HEK293 (cell line): ENCODE measurements around the gene AQR.

Experiments
- CTCF ChIA-PET: fragments of 350-600 bp; formaldehyde crosslinking; extraction: SDS; loops from one replicate; lab custom pipeline; 2021; ENCODE audit warnings: antibody characterized with exemption; lab: Yijun Ruan, JAX
- POLR2A ChIA-PET: fragments of 300-600 bp; formaldehyde crosslinking; extraction: SDS; loops from one replicate; lab custom pipeline; 2020; ENCODE audit warnings: antibody characterized with exemption, inconsistent platforms; lab: Yijun Ruan, JAX
- H3K27ac ChIP-seq: fragments of 200-500 bp; sonication (Bioruptor generic); 2 replicates; pipeline ENCODE4 v1.5.1; 2014; ENCODE audit warnings: low read depth, low read length, control low read depth, inconsistent platforms; ENCODE audit errors: extremely low read depth
- H3K36me3 ChIP-seq, 2 experiments: fragments of 200-500 bp in 1 of 2; sonication (Bioruptor generic) in 1 of 2; 1 replicate in 1 of 2; 2 replicates in 1 of 2; pipeline ENCODE4 v1.5.1; 2014 to 2017; ENCODE audit warnings: inconsistent platforms in 2 of 2, low read length in 2 of 2; ENCODE audit not compliant: control insufficient read depth in 2 of 2, insufficient read depth in 1 of 2
- H3K4me1 ChIP-seq: fragments of 200-500 bp; sonication (Bioruptor generic); 2 replicates; pipeline ENCODE4 v1.5.1; 2014; ENCODE audit warnings: mild to moderate bottlenecking, low read length, inconsistent platforms; ENCODE audit not compliant: control insufficient read depth, insufficient read depth
- H3K4me3 ChIP-seq: 2 replicates; pipeline ENCODE4 v1.5.1; 2011; ENCODE audit warnings: low read depth, mild to moderate bottlenecking, control low read depth, low read length, moderate library complexity
- H3K9me3 ChIP-seq: fragments of 200-500 bp; sonication (Bioruptor generic); 2 replicates; pipeline ENCODE4 v1.5.1; 2014; ENCODE audit warnings: low read depth, low read length, inconsistent platforms; ENCODE audit not compliant: control insufficient read depth, insufficient read depth
- AEBP2 ChIP-seq: fragments of 450-650 bp; formaldehyde crosslinking; IDR thresholded peaks from 2 replicates; pipeline ENCODE4 v1.5.1; 2016; ENCODE audit warnings: missing biosample characterization, missing genetic modification characterization, borderline replicate concordance
- BCL6B ChIP-seq: fragments of 450-650 bp; formaldehyde crosslinking; IDR thresholded peaks from 2 replicates; pipeline ENCODE4 v1.5.1; 2017; ENCODE audit warnings: missing biosample characterization, missing genetic modification characterization
- GLIS1 ChIP-seq: fragments of 450-650 bp; formaldehyde crosslinking; IDR thresholded peaks from 2 replicates; pipeline ENCODE4 v1.5.1; 2016; ENCODE audit warnings: missing biosample characterization, missing genetic modification characterization
- HOXA7 ChIP-seq: sonication (generic); formaldehyde crosslinking; IDR thresholded peaks from 2 replicates; pipeline ENCODE4 v1.8.1; 2022; ENCODE audit warnings: missing genetic modification reagents, borderline replicate concordance
- HOXD13 ChIP-seq: sonication (generic); formaldehyde crosslinking; IDR thresholded peaks from 2 replicates; pipeline ENCODE4 v1.8.0; 2022; ENCODE audit warnings: missing genetic modification reagents, borderline replicate concordance
- KLF1 ChIP-seq: fragments of 450-650 bp; formaldehyde crosslinking; IDR thresholded peaks from 2 replicates; pipeline ENCODE4 v1.5.1; 2016; ENCODE audit warnings: missing biosample characterization, missing genetic modification characterization
- KLF7 ChIP-seq: fragments of 450-650 bp; formaldehyde crosslinking; IDR thresholded peaks from 2 replicates; pipeline ENCODE4 v1.5.1; 2016; ENCODE audit warnings: missing biosample characterization, missing genetic modification characterization, borderline replicate concordance
- MEIS1 ChIP-seq: sonication (generic); formaldehyde crosslinking; IDR thresholded peaks from 2 replicates; pipeline ENCODE4 v1.8.1; 2022; ENCODE audit warnings: missing genetic modification reagents, mild to moderate bottlenecking, borderline replicate concordance
- OVOL3 ChIP-seq: fragments of 450-650 bp; formaldehyde crosslinking; IDR thresholded peaks from 2 replicates; pipeline ENCODE4 v1.5.1; 2016; ENCODE audit warnings: missing biosample characterization, missing genetic modification characterization
- PATZ1 ChIP-seq: fragments of 450-650 bp; formaldehyde crosslinking; IDR thresholded peaks from 2 replicates; pipeline ENCODE4 v1.5.1; 2016; ENCODE audit warnings: missing biosample characterization, missing genetic modification characterization
- PRDM1 ChIP-seq: fragments of 450-650 bp; formaldehyde crosslinking; IDR thresholded peaks from 2 replicates; pipeline ENCODE4; 2016; ENCODE audit warnings: missing biosample characterization, missing genetic modification characterization
- PRDM4 ChIP-seq: fragments of 450-650 bp; formaldehyde crosslinking; IDR thresholded peaks from 2 replicates; pipeline ENCODE4 v1.5.1; 2017; ENCODE audit warnings: missing biosample characterization, missing genetic modification characterization
- SCRT1 ChIP-seq: fragments of 450-650 bp; formaldehyde crosslinking; IDR thresholded peaks from 2 replicates; pipeline ENCODE4 v1.5.1; 2016; ENCODE audit warnings: missing biosample characterization, missing genetic modification characterization, borderline replicate concordance
- SETDB1 ChIP-seq: IDR thresholded peaks from one replicate; pipeline ENCODE4 v1.6.1; 2017; ENCODE audit warnings: mild to moderate bottlenecking, low read length, moderate library complexity, mixed read lengths; ENCODE audit not compliant: insufficient read length
- YY2 ChIP-seq: fragments of 450-650 bp; formaldehyde crosslinking; IDR thresholded peaks from 2 replicates; pipeline ENCODE4 v1.5.1; 2016; ENCODE audit warnings: missing biosample characterization, missing genetic modification characterization
- ZBTB11 ChIP-seq: fragments of 450-650 bp; formaldehyde crosslinking; conservative IDR thresholded peaks from 2 replicates; pipeline ENCODE4 v1.5.1; 2016; ENCODE audit warnings: low read depth, missing biosample characterization, missing genetic modification characterization
- ZBTB20 ChIP-seq: fragments of 450-650 bp; formaldehyde crosslinking; IDR thresholded peaks from 2 replicates; pipeline ENCODE4 v1.5.1; 2016; ENCODE audit warnings: missing biosample characterization, missing genetic modification characterization
- ZBTB8A ChIP-seq: fragments of 450-650 bp; formaldehyde crosslinking; IDR thresholded peaks from 2 replicates; pipeline ENCODE4 v1.5.1; 2016; ENCODE audit warnings: missing biosample characterization, missing genetic modification characterization
- ZEB2 ChIP-seq: fragments of 450-650 bp; formaldehyde crosslinking; IDR thresholded peaks from 2 replicates; pipeline ENCODE4 v1.5.1; 2016; ENCODE audit warnings: missing biosample characterization, missing genetic modification characterization
- ZNF202 ChIP-seq: fragments of 450-650 bp; formaldehyde crosslinking; IDR thresholded peaks from 2 replicates; pipeline ENCODE4 v1.5.1; 2016; ENCODE audit warnings: missing biosample characterization, missing genetic modification characterization, borderline replicate concordance
- ZNF670 ChIP-seq: fragments of 450-650 bp; formaldehyde crosslinking; IDR thresholded peaks from 2 replicates; pipeline ENCODE4 v1.5.1; 2016; ENCODE audit warnings: missing biosample characterization, missing genetic modification characterization, low read depth
- ZNF785 ChIP-seq: fragments of 450-650 bp; formaldehyde crosslinking; IDR thresholded peaks from 2 replicates; pipeline ENCODE4 v1.5.1; 2016; ENCODE audit warnings: missing biosample characterization, missing genetic modification characterization
- ZNF791 ChIP-seq: fragments of 450-650 bp; formaldehyde crosslinking; IDR thresholded peaks from 2 replicates; pipeline ENCODE4 v1.5.1; 2016; ENCODE audit warnings: missing biosample characterization, missing genetic modification characterization
- ZSCAN18 ChIP-seq: fragments of 450-650 bp; formaldehyde crosslinking; IDR thresholded peaks from 2 replicates; pipeline ENCODE4 v1.5.1; 2016; ENCODE audit warnings: missing biosample characterization, missing genetic modification characterization

The AQR gene

GRCh38 chr15:34943264-34943663 is 26.3 kb downstream of the AQR start (continued):
- peak; percentile 37; the same call in 1 of the 2 replicates for TF ChIP-seq AEBP2 (tag by site-specific recombination)

- ChIA-PET POLR2A (no interaction called here), CTCF (interaction anchor here (0.5 kb wide), 1 partner anchor 280 kb away, joined by 6 read pairs; no protein-coding TSS in a partner anchor)
- H3K9me3 ChIP-seq: no peaks in the 10 kb centered on the region
- no peak overlapping the region for H3K27ac ChIP-seq
- H3K36me3 ChIP-seq: peaks cover 13 to 43% of the 10 kb centered on the region in 2 experiments
- H3K4me3 ChIP-seq: no peak overlapping the region
- peaks cover 10% of the 10 kb centered on the region for H3K4me1 ChIP-seq
- TF ChIP-seq ZBTB8A (tag by site-specific recombination) (no peak), KLF1 (tag by site-specific recombination) (no peak), SCRT1 (peak; percentile 25; the same call in 1 of the 2 replicates), PATZ1 (tag by site-specific recombination) (no peak), YY2 (tag by site-specific recombination) (no peak), PRDM1 (no peak), MEIS1 (CRISPR knock-in tag) (no peak), ZNF202 (no peak), ZBTB20 (no peak), ZEB2 (tag by site-specific recombination) (peak; percentile 85; the same call in 1 of the 2 replicates), ZSCAN18 (tag by site-specific recombination) (no peak), ZNF670 (tag by site-specific recombination) (no peak), BCL6B (peak; percentile 37; the same call in 1 of the 2 replicates), ZNF791 (tag by site-specific recombination) (no peak), KLF7 (tag by site-specific recombination) (peak; percentile 22; the same call in 1 of the 2 replicates), OVOL3 (tag by site-specific recombination) (peak; percentile 72; the same call in 1 of the 2 replicates), ZBTB11 (tag by site-specific recombination) (no peak), PRDM4 (tag by site-specific recombination) (peak; percentile 53; the same call in 1 of the 2 replicates), HOXD13 (CRISPR knock-in tag) (no peak), HOXA7 (no peak), GLIS1 (tag by site-specific recombination) (no peak), SETDB1 (no peak), ZNF785 (no peak)
Observed at GRCh38 chr15:34942363-34942762, 27.2 kb downstream of the AQR start.
